ENCODE measurements around the gene SHOC2. TPM values are rescaled to one million over a fixed set of nuclear protein-coding genes. Genes with fewer than 3 reads are reported as not detected.
A peak's percentile ranks its signal among the peaks of the same experiment; 100 is the strongest.
"Not testable (repeated sequence)": the region's sequence is repeated elsewhere in the genome, so short reads cannot be mapped to it uniquely, and the experiment has no call there.

SHOC2 gene
- total RNA-seq, 1 donor from 2014 or later, result 32.4 TPM

GRCh38 chr10:110901954-110902819 lies 17.2 kb upstream of the SHOC2 start:
- DNase-seq (ENCODE audit: low read depth), result no peak

GRCh38 chr10:110903280-110904278 lies 15.8 kb upstream of the SHOC2 start:
- no peak for DNase-seq (ENCODE audit: low read depth)

- DNase-seq (ENCODE audit: low read depth), result no peak
Observed at GRCh38 chr10:110910138-110910537, 9.3 kb upstream of the SHOC2 start.

GRCh38 chr10:110912374-110912773 lies 7.0 kb upstream of the SHOC2 start:
- DNase-seq (ENCODE audit: low read depth), result peak; percentile 25

GRCh38 chr10:110914431-110914830 lies 5.0 kb upstream of the SHOC2 start:
- DNase-seq (ENCODE audit: low read depth), result no peak

- DNase-seq (ENCODE audit: low read depth), result no peak
Observed at GRCh38 chr10:110915035-110915434, 4.4 kb upstream of the SHOC2 start.

- not testable (repeated sequence) for DNase-seq (ENCODE audit: low read depth)
Observed at GRCh38 chr10:110915600-110915999, 3.8 kb upstream of the SHOC2 start.

GRCh38 chr10:110916554-110917346 lies 2.7 kb upstream of the SHOC2 start:
- DNase-seq (ENCODE audit: low read depth), result no peak

GRCh38 chr10:110918269-110918642 lies 1.1 kb upstream of the SHOC2 start:
- DNase-seq (ENCODE audit: low read depth), result peak; percentile 96

- peak; percentile 100 for DNase-seq (ENCODE audit: low read depth)
Observed at GRCh38 chr10:110918643-110919348, 608 bp upstream of the SHOC2 start, which contains the start of gene BBIP1. Gene BBIP1, minus strand, starts transcription at chr10:110919180. Its CDS starts 1,023 bp downstream, at chr10:110918157.

- peak; percentile 57 for DNase-seq (ENCODE audit: low read depth)
Observed at GRCh38 chr10:110919971-110920881, 822 bp downstream of the SHOC2 start.

GRCh38 chr10:110923856-110924493 lies 4.6 kb downstream of the SHOC2 start:
- no peak for DNase-seq (ENCODE audit: low read depth)

- no peak for DNase-seq (ENCODE audit: low read depth)
Observed at GRCh38 chr10:110927461-110927860, 8.1 kb downstream of the SHOC2 start.

GRCh38 chr10:110931769-110932381 lies 12.5 kb downstream of the SHOC2 start:
- DNase-seq (ENCODE audit: low read depth), result no peak

GRCh38 chr10:110932505-110933180 lies 13.2 kb downstream of the SHOC2 start:
- DNase-seq (ENCODE audit: low read depth), result no peak

- DNase-seq (ENCODE audit: low read depth), result no peak
Observed at GRCh38 chr10:110936757-110937156, 17.4 kb downstream of the SHOC2 start.

- DNase-seq (ENCODE audit: low read depth), result no peak
Observed at GRCh38 chr10:110939419-110939818, 20.0 kb downstream of the SHOC2 start.

All from myocyte (in vitro differentiated cells).